Gastrocnemius medialis (tissue), 4 donors: ENCODE measurements around the gene RYR1.

Experiments used
- POLR2A ChIP-seq, 2 donors: fragments of 450-650 bp; IDR thresholded peaks; one replicate each; pipeline ENCODE4 v1.6.1; 2017; ENCODE audit warnings: antibody characterized with exemption in 2 of 2, mild to moderate bottlenecking in 2 of 2, moderate library complexity in 2 of 2
- TF ChIP-seq, protein P1 (sequence below), 5 experiments: fragments of 450-650 bp in 3 of 5; fragments of 200-600 bp in 2 of 5; sonication (generic) in 2 of 5; IDR thresholded peaks in 4 of 5; conservative IDR thresholded peaks in 1 of 5; 1 replicate in 4 of 5; 2 replicates in 1 of 5; pipeline ENCODE4 v1.5.1; 2016 to 2019; ENCODE audit warnings: antibody characterized with exemption in 5 of 5, mild to moderate bottlenecking in 3 of 5, moderate library complexity in 3 of 5

DNA sequence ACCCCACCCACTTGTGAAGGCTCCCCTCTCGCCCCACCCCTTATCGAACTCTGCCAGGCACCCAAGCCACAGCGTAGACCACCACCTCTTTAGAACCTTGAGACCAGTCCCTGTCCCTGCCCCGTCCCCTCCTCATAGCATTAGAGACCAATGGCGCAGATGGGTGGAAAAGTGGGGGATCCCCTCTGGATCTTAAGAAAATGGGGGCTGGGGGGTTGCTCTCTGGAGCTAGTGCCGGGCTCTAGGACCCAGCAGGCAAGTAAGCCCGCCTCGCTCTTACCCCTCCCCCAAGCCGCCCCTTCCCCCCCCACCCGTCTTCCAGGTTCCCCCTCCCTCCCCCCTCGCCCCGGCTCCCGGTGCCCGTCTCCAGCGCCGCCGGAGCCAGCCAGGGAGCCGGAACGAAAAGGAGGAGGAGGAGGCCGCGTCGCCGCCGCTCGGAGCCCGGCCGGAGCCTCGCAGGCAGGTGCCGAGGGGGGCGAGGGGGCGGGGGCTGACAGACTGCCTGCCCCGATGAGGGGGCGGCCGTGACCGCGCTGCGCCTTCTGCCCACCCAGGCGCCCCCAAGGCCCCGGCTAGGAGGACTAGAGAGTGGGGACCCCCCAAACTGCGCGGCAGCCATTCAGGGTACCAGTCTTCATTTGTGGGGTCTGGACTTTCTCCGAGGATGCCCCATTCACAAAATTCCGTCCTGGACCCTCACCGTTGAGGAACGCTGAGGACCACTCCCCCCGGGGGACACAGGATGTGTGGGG, 45.0 kb upstream of the RYR1 start, which contains the start of gene SPRED3:
- TF ChIP-seq, protein P1, sequence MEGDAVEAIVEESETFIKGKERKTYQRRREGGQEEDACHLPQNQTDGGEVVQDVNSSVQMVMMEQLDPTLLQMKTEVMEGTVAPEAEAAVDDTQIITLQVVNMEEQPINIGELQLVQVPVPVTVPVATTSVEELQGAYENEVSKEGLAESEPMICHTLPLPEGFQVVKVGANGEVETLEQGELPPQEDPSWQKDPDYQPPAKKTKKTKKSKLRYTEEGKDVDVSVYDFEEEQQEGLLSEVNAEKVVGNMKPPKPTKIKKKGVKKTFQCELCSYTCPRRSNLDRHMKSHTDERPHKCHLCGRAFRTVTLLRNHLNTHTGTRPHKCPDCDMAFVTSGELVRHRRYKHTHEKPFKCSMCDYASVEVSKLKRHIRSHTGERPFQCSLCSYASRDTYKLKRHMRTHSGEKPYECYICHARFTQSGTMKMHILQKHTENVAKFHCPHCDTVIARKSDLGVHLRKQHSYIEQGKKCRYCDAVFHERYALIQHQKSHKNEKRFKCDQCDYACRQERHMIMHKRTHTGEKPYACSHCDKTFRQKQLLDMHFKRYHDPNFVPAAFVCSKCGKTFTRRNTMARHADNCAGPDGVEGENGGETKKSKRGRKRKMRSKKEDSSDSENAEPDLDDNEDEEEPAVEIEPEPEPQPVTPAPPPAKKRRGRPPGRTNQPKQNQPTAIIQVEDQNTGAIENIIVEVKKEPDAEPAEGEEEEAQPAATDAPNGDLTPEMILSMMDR (IDR thresholded peaks at IDR 0.05 in 4 of 5, conservative IDR thresholded peaks at IDR 0.05 in 1 of 5) = no peak
- TF ChIP-seq POLR2A (IDR thresholded peaks at IDR 0.05) = no peak
